Amniotic stem cell (primary cell): ENCODE measurements around the gene RAD51B.

Source experiments
- DNase-seq: peaks from one replicate; lab custom pipeline; 2025; lab: John Stamatoyannopoulos, UW

RAD51B gene

DNA sequence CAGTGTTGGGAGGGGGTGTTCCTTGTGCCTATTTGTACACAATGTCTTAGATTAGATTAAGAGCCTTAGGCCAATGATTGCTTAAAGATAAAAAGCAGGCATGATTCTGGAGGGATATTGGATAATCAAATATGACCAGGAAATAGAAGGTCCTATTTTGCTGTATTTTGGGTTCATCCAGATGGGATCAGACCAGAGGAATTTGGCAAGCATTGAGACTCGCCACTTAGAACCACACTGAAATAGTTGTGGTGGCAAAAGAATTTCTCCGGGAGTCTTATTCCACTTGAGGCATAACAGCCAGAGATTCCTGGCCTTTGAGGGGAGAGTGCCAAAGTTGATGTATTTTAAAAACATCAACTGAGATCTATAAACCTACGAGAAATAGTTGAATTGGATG is 327.2 kb downstream of the RAD51B start:
- DNase-seq: peak; percentile 73

DNA sequence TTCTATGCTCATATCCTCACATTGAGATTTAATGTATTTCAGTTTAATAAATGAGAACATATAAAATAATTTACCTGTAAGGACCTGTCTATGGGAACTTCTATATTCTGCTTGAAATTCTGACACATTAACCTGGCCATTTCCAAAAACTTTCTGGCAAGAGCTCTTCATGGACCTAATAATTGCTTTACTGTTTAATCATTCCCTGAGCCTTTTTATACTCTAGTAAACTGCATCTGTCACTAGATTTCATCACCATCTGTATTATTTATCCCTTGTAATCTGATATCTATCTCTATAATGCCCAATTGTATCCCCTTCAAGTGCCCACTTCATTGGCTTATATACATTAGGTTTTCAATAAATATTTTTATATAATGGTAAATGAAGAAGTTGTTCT is 327.7 kb downstream of the RAD51B start:
- no peak for DNase-seq

DNA sequence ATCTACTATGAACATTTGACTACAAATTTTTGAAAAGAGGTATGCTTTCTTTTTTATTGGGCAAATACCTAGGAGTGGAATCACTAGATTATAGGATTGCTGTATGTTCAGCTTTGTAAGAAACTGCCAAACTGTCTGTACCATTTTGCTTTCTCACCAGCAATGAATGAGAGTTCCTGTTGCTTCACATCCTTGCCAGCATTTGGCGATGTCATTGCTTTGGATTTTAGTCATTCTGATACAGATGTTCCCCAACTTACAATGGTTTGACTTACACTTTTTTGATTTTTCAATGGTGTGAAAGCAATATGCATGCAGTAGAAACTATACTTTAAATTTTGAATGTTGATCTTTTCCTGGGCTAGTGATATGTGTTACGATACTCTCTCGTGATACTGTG is 328.7 kb downstream of the RAD51B start:
- DNase-seq: no peak

DNA sequence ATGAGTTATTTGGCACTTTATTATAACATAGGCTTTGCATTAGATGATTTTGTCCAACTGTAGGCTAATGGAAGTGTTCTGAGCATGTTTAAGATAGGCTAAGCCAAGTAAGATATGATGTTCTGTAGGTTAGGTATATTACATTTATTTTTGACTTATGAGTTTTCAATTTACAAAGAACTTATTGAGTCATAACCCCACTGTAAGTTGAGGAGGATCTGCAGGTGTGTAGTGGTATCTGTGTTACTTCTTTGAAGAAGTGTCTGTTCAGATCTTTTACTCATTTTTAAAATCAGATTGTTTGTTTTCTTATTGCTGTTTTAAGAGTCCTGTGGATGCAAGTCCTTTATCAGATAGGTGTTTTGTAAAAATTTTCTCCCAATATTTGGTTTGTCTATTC is 329.2 kb downstream of the RAD51B start:
- no peak for DNase-seq

DNA sequence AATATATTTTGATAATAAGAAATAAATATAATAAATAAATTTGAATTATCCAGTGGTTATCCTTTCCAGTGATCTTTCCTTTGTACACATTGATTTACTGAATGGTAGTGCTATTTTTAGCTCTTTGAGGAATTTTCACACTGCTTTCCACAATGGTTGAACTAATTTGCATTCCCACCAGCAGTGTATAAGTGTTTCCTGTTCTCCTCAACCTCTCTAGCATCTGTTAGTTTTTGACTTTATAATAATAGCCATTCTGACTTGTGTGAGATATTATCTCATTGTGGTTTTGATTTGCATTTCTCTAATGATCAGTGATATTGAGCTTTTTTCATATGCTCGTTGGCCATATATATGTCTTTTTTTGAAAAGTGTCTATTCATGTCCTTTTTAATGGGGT is 333.7 kb downstream of the RAD51B start:
- no peak for DNase-seq

DNA sequence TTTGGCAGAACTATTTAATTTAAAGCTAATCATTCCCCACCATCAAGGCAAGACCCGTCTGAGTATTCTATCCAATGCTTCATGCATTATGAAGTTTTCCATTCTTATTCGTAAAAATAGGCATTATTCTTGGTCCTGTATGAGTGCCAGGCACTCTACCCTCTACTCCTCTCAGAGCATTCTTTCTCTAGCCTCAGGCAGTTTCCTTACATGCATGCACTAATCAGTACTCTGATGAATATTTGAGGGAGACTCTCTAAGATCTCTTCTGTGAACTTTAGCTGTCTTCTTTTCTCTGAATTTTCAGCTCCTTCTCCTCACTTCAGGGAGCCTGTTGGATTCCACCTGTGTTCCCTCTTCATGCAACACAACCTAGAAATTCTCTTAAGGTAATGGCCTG is 334.7 kb downstream of the RAD51B start:
- DNase-seq: no peak

DNA sequence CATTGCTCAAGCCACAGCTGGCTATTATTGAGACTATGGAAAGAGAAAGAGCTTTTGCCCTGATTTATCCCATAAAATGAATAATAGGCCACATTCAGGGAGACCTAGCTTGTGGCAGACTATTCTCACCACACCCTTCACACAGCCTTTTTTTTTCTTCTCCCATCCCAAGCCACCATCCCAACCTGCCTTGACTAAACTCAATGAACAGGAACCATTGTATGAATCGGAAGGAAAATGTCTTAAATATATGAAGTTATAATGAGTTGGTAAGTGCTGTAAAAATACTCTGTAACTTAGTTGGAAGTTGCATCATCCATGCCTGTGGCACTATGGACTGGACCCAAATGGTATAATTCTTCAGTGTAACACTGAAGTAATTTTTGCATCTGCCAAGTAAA is 338.4 kb downstream of the RAD51B start:
- DNase-seq: no peak

DNA sequence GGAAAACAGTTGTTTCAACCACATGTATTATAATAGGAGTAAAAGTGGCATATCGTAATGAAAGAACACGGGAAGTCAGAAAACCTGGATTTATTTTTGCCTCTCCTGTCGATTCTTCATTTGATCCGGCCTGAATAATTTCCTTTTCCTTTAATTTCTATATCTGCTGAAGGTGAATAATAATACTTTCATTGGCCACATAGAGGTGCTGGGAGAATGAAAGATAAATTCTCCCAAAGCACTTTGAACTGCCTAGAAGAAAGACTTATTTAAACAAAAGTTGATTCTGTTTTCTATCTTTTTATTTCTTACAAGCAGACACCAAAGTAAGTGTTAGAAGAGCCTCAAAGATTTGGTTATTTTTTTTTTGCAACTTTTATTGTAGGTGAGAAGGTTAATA is 339.1 kb downstream of the RAD51B start:
- no peak for DNase-seq

DNA sequence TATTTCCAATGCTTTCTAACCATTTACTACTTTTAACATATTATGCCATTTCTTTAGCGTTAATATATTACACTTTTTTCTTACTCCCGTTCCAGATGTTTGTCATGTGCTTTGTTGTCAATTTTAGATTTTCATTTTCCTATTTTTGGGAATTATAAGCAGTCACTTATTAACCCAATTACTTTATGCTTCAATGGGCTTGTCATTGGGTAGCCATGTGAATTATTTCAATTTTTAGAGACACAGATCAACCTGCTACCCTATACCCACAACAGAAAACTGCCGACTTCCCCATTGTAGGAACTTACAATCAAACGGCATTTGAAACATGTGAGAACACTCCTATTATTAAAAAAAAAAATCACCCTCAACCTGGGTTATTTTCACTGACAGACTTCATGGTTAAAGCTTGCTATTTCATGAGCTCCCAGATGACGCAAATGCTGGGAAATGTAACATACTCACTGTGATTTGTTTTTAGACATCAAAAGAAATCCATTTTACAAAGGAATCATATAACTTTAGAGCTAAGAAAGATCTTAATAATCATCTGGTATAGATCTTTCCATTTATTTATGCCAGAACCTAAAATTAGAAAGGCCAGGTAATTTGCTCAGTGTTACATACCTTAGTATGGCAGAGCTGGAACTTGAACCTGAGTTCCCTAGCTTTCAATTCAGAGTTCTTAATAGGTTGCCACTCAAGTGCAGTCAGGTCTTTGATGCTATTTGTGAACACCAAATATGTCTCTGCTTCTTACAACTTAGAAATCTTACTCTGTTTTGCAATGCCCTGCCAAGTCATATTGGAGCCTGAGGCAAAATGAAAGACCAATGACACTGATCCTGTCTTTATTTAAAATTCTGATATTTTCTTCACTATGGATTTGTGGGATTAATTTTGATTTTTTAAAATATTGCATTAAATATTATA is 340.4 kb downstream of the RAD51B start:
- DNase-seq: no peak

DNA sequence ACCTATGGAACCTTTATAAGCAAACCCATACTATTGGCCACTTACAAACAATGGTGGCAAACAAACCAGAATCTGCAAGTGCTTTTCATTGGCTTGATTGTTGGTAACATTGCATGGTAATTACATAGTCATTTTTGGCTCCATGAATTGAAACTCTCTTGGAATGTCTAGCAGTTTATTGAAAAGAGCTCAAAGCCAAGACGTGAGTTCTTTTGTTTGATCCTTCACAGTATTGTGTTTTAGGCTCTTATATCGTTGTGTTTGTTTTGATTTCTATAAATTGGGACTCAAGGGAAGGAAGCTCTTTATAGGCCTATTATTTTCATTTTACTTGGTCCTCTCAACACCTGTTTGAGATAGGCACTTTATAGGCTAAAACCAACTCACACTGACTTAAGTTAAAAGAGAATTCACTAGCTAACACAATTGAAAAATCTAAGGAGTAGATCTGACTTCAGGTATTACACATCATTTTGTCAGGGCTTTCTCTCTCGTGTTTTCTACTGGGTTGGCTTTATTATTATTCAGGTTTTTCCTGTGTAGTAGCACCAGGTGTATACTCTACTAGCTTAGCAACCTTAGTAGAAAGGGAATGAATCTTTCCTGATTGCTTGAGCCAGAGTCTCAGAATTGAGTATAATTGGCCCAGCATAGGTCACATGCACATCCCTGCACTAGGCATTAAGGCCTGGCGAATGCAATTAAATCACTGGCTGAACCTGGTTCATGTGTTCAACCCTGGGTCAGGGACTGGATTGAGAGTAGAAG is 341.4 kb downstream of the RAD51B start:
- DNase-seq: no peak

DNA sequence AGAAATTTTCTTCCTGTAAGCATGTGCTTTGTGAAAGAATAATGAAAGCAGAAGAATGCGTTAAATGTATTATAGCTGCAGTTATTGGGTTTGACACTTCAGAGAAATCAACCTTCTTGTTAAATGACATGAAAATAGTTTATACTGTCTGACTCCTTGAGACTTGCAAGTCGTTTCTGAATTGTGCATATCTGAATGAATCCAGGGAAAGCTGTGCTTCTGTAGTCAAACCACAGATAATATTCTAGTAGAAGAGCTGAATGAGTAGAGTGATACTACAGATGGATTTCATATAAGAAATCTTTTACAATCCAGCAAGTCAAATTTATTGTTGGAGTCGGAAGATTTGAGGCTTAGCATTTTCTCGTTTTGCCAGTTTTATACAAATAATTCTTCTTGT is 343.3 kb downstream of the RAD51B start:
- no peak for DNase-seq

DNA sequence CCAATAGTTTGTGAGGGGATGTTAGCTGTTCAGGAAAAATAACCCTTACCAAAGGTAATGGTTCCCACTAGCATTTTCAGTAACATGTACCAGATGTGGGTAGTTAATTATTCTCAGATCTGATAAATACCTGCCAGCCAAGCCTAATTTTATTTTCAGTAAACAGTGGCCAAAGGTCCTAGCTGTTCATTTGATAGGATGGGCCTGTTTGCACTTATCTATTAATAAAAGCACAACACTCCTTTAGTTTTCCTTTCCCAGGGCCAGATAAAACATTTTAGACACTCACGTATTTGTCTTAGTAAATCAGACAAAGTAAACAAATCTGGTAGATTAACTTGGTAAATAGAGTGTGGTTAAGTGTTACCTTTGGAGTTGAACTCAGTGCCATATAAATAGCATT is 345.1 kb downstream of the RAD51B start:
- no peak for DNase-seq

DNA sequence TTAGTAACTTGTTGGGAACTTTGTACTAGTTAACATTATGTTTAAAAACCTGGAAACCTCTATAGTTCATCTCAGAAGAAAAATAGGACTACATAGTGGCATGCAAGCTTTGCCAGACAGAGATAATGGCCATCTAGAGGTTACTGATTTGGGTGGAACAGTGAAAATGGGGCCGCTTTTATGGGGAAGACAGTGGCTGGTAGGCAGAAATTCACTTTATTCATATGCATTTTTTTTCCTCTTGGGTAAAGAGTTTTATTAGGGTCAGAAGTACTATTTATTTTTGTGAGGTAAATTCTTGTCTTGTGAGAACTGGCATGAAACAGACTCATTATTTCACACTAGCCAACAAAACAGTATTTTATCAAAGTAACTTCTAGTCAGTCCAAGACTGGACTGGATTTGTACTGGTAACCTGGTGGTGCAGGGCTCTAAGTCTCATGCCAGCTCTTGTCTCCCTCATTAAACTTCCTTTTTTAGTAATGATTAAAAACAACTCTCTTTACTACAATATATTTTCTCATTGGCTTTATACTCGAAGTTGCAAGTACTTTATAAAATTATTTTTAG is 345.8 kb downstream of the RAD51B start:
- no peak for DNase-seq

DNA sequence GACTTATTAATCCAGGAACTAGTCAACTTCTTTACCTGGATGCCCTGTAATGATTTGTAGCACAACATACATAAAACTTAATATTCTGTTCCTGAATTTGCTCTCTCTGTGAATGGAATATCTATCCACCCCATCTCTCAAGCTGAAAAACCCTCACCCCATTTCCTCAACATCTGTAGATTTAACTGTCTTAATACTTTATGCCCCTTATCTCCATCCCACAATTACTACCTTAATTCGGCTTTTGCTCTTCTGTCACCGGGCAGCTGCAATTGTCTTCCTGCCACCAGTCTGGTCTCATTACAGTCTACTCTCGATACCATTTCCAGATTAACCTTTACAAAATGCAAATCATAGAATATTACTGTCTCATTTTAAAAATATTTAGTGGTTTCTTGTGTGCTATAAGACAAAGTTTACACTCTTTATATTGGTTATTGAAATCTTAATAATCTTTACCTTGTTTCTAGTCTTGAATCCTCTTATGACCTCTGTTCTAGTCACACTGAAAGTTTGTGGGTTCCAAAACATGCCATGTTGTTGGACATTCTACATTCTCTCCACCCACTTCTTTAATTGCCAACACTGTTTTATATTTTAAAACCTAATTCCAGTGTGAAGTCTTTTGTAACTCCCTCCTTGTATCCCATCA is 347.3 kb downstream of the RAD51B start:
- no peak for DNase-seq

DNA sequence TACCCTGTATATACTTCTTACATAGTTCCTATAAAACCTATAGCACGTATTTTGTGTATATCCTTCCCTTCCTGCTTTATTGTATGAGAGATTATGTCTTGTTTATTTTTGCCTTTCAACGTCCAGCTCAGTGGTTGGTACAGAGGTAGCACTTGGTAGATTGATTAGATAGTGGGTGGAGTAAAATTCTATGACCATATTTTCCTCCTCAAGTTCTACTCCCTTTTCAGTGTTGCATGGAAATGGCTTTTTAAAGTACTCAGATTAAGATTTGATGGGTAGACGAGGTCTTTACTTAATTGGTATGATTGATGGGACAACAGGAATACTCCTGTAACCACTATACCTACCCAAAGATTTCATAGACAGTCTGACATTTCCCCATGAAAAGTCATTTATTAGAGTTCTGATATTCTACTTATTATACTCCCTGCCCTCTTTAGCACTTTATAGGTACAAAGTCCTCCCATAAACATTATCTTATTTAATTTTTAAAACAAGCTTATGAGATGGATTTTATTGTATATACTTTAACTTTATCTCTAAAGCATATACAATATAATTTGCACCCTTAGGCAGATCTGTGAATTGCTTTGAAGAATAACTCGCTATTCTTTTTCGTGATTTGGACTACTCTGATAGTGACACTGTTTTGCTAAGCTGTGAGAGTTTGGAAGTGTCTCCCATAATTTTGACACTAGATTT is 348.0 kb downstream of the RAD51B start:
- DNase-seq: no peak

DNA sequence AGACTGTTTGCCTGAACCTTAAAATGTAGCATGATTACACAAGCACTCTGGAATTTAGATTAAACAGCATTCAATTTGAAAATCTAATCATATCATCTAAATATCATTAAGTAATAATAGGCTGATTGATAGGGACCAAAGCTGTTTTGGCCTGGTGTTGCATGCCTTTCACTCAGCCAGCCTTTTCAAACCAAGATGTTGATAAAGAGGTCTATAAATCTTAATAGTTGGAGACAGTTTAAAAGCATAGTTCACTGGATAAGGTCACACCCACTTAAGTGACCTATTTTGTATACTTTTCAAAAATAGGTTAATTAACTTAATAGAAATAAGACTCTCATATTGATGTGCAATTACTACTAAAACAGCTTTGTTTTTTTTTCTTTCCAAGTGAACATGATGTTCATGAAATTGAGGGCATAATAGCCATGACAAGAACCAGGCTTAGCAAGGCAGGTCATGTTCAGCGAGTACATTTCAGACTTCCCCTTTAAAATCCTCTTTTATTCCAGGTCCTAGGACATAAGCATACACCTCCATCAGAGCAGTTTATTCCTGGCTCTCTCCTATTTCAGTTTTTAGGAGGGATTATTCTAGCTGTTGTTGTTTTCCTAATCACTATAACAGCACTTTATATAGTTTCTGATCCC is 349.0 kb downstream of the RAD51B start:
- DNase-seq: no peak

DNA sequence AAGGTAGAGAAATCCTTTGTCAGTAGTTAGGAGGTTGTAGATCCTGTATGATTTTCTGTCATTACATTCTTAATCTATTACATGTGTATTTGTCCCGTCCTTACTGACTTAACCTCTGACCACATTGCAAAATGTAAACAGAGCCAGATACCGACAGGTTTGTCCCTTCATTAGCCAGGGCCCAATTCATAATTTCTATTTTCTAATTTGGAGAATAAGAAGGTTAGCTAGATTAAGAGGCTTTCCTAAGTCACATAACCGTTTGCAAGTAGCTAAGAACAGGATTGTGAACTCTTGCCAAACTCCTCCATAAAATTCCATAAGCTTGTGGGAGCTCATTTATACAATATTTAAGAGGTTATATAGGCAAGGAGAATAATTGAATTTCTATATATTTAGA is 352.6 kb downstream of the RAD51B start:
- no peak for DNase-seq

DNA sequence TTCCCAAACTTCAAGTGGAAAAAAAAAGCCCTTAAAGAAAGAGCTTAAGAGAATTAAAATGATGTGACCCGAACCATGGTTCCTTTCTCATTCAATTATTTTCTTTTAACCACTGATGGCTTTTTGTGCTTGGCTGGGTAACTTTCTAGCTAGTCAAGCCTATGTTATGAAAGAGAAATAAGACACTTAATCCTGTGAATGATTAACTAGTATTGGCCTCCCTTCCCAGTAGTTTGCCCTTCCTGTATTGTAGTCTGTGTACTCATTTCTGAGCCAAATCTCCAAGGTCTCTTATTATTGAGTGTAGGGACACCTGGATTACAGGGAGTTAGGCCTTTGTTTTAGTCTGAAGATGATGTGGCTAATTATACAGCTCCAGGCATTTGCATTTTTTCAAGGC is 353.0 kb downstream of the RAD51B start:
- DNase-seq: no peak

DNA sequence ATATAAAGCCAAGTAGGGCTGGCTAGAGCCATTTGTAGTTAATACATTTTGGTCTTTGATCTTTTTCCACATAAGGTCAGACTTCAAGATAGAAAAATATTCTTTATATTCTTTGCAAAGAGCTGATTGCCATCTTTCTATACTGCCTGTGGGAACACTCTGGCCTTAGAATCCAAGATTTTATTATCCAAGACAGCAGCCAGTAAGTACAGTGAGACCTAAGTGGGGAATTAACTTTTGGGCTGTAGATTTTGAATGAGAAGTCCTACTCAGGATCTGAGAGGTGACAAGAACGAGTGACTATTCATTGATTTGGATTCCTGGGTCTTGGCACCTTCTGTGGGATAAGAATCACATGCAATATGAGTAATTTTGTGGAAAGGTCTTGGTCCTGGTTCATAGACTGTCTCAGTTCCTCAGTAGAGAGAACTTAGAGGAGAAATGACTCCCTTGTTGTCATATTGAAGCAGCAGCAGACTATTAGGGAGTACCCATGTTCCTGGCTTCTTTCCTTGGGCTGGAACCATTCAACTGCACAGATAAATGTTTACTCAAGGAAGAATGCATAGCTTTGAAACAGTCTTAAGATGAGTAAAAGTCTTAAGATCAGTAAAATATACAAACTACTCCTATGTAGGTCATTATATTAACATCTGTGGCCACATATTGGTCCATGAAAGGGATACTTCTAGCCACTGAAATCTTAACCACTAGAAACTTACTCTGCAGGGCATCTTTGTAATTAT is 353.8 kb downstream of the RAD51B start:
- DNase-seq: no peak

DNA sequence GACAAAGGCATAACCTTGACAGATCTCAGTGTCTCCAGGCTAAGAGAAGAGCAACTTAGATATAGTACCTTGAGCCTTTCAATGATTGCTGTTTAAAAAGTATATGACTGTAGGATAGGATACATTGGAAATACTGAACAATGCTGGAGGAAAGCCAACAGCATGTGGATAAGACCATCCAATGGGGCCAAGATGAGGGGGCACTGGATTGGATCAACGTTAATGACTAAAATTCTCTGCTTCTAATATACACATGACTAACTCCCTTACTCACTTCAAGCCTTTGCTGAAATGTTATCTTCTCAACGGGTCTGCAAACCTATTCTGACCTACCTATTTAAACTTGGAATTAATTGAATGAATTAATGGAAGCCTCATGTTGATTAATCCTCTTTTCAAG is 354.9 kb downstream of the RAD51B start:
- no peak for DNase-seq

DNA sequence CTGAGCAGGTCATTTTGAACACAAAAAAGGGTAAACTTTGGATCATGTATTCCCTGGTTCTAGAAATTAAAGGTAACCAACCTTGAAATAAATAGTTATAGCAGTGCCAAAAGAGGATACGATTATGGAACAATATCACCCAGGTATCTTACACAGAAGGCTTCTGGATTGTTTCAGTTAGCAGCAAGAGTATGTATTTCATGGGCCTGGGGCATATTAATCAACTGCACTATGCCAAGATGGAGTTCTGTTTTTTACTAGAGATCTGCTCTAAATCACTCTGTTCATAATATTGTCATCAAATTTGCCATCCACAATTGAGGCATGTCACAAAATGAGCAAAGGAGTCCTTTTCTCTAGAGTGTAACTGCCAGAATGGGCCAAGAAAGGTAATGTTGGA is 357.1 kb downstream of the RAD51B start:
- DNase-seq: no peak
